ENCODE measurements around the gene MLLT6.

The MLLT6 gene

DNA sequence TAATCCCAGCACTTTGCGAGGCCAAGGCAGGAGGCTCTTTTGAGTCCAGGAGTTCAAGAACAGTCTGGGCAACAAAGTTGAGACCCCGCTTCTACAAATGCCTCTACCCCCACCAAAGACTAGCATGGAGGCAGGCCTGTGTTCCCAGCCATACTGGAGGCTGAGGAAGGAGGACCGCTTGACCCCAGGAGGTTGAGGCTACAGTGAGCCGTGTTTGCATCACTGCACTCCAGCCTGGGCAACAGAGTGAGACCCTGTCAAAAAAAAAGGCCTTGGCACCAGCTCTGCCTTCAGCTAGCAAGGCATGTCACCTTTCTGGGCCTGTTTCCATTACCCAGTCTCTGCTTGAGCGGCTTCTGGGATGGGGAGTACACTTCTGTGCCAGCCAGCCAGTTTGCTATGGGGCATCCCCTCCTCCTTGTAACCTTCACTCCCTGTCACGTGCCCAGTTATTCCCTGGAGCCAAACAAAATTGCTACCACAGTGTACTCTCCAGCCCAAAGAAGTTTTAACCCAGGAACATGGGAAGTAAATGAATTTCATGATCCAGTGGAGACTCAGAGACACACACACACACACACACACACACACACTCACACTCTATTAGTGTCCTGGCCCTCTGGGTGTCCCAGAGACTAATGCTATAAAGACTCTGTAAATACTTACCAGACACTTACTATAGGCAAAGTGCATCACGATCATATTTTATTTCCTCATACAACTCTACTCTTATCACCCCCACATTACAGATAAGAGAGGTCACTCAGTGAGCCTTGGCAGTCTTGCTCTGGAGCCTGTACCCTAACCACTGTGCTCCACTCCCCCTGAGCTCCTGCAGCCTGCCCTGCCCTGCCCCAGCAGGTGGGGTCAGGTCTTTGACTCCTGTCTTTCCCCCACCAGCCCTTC is 27.6 kb downstream of the MLLT6 start:
- Histone ChIP-seq H3K27ac (peak overlapping the region; percentile 66), H3K4me3 (no peak overlapping the region), H3K9ac (ENCODE audit: insufficient read length) (no peak overlapping the region), H3K36me3 (ENCODE audit: insufficient read depth, low read length) (peaks cover 25% of the 10 kb centered on the region), H3K9me3 (ENCODE audit: low read depth, low read length) (no peaks in the 10 kb centered on the region)
- no peak for DNase-seq (ENCODE audit: low read depth, low spot score)
- TF ChIP-seq POLR2AphosphoS5 (IDR thresholded peaks at IDR 0.05; ENCODE audit: borderline replicate concordance, low read depth, low read length) (no peak), FOXP2 (optimal IDR thresholded peaks at IDR 0.05; ENCODE audit: control extremely low read depth, extremely low read length, insufficient read depth) (no peak), EZH2 (IDR thresholded peaks at IDR 0.05) (no peak)

- peaks cover 32% of the 10 kb centered on the region for H3K36me3 ChIP-seq (ENCODE audit: insufficient read depth, low read length)
- DNase-seq (ENCODE audit: low read depth, low spot score): no peak
- H3K27ac ChIP-seq: no peak overlapping the region
- H3K4me3 ChIP-seq: no peak overlapping the region
- TF ChIP-seq EZH2 (IDR thresholded peaks at IDR 0.05): no peak
- no peak for TF ChIP-seq FOXP2 (optimal IDR thresholded peaks at IDR 0.05; ENCODE audit: control extremely low read depth, extremely low read length, insufficient read depth)
- no peak for TF ChIP-seq POLR2AphosphoS5 (IDR thresholded peaks at IDR 0.05; ENCODE audit: borderline replicate concordance, low read depth, low read length)
- H3K9me3 ChIP-seq (ENCODE audit: low read depth, low read length): no peaks in the 10 kb centered on the region
- no peak overlapping the region for H3K9ac ChIP-seq (ENCODE audit: insufficient read length)
These were observed 28.4 kb downstream of the MLLT6 start for GRCh38 chr17:38733282-38733981.

DNA sequence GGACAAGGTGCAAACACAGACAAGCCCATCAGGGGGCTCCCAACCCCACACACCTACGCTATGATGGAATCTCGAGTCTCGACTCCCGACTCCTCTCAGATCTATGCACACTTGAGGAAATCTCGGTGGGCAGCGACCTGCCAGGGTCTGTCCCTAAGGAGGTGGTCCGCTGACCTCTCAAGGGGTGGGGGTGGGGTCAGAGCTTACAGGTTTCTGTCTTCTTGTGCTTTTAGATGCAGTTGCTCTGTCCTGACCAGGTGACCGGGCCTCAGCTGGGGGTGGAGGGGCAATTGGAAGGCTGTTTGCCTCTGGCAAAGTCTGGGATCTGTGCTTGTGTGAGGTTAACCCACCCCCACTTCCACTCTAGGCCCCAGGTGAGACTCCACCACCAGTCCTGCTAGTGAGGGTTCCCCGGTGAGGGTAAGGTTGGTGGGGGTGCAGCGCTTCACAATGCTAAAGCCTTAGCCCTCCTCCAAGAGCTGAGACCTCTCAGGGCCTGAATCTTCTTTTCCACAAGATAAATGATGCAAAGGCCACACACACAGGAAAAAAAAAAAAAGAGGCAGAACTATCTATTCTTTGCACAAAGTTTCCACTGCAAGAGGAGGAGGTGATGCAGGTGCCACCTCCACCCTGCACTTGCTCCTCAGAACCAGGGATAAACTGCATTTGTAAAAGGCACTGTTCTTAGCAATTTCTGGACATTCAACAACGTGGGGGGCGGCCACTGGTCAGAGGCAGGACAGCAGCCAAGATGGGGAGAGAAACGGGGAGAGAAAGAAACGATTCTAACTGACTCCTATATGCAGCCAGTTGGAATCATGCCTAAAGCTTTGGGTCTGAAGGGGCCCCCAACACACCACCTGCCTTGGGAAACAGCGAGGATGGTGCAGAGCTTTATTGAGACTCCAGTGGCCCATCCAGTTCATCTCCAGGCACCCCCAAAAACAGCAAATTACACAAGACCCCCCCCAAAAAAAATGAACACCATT is 29.2 kb downstream of the MLLT6 start:
- no peak for TF ChIP-seq FOXP2 (optimal IDR thresholded peaks at IDR 0.05; ENCODE audit: control extremely low read depth, extremely low read length, insufficient read depth)
- no peak; the same call in 1 of the 2 replicates for TF ChIP-seq POLR2AphosphoS5 (IDR thresholded peaks at IDR 0.05; ENCODE audit: borderline replicate concordance, low read depth, low read length)
- no peak for TF ChIP-seq EZH2 (IDR thresholded peaks at IDR 0.05)
- Histone ChIP-seq H3K4me3 (no peak overlapping the region), H3K27ac (no peak overlapping the region), H3K9me3 (ENCODE audit: low read depth, low read length) (no peaks in the 10 kb centered on the region), H3K9ac (ENCODE audit: insufficient read length) (no peak overlapping the region), H3K36me3 (ENCODE audit: insufficient read depth, low read length) (peaks cover 40% of the 10 kb centered on the region)
- DNase-seq (ENCODE audit: low read depth, low spot score): no peak

DNA sequence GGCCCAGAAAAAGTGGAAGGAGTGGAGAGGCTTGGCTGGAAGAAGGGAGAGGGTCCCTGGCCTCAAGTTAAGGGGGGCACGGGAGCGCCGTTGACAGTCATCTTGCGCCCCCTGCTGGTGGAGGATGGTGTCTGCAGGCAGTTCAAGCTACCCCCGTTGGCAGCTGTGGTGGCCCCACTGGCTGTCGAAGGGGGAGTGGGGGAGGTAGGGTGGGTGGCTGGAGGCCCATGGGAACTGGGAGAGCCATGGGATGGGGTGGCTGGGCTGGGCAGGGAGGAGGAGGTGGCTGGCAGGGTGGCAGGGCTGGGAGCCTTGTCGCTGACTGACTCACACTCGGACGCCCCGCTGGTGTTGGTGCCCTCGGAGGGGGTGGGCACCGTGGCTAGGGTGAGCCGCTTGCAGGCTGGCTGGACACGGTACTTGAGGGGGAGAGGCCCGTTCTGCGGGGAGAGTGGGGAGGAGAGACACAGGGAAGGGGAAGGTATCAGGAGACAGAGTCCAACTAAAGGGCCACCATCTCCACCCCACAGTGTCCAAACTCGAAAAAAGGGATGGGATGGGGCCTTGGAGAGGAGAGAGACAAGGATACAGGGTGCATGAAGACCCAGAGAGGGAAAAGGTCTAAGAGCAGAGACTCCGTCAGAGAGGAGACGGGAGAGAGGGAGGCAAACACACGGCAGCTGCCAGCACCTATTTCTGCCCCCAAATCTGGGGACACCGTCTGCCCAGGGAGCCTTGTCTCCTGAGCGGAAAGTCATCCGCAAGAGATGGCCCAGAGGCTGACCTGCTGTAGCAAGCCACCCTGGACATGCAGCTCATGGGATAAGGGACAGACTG is 30.3 kb downstream of the MLLT6 start:
- DNase-seq (ENCODE audit: low read depth, low spot score): no peak
- Histone ChIP-seq H3K36me3 (ENCODE audit: insufficient read depth, low read length) (peaks cover 47% of the 10 kb centered on the region), H3K27ac (no peak overlapping the region), H3K9ac (ENCODE audit: insufficient read length) (no peak overlapping the region), H3K9me3 (ENCODE audit: low read depth, low read length) (no peaks in the 10 kb centered on the region), H3K4me3 (no peak overlapping the region)
- TF ChIP-seq FOXP2 (optimal IDR thresholded peaks at IDR 0.05; ENCODE audit: control extremely low read depth, extremely low read length, insufficient read depth) (no peak), EZH2 (IDR thresholded peaks at IDR 0.05) (no peak), POLR2AphosphoS5 (IDR thresholded peaks at IDR 0.05; ENCODE audit: borderline replicate concordance, low read depth, low read length) (no peak)

GRCh38 chr17:38738007-38738662 is 33.1 kb downstream of the MLLT6 start:
- no peak overlapping the region for H3K27ac ChIP-seq
- no peak for DNase-seq (ENCODE audit: low read depth, low spot score)
- H3K36me3 ChIP-seq (ENCODE audit: insufficient read depth, low read length): peaks cover 47% of the 10 kb centered on the region

GRCh38 chr17:38738686-38739085 is 33.6 kb downstream of the MLLT6 start:
- Histone ChIP-seq H3K9me3 (ENCODE audit: low read depth, low read length) (no peaks in the 10 kb centered on the region), H3K4me3 (no peak overlapping the region), H3K27ac (no peak overlapping the region), H3K9ac (ENCODE audit: insufficient read length) (no peak overlapping the region), H3K36me3 (ENCODE audit: insufficient read depth, low read length) (peaks cover 46% of the 10 kb centered on the region)
- no peak for TF ChIP-seq POLR2AphosphoS5 (IDR thresholded peaks at IDR 0.05; ENCODE audit: borderline replicate concordance, low read depth, low read length)
- TF ChIP-seq EZH2 (IDR thresholded peaks at IDR 0.05): no peak
- no peak for TF ChIP-seq FOXP2 (optimal IDR thresholded peaks at IDR 0.05; ENCODE audit: control extremely low read depth, extremely low read length, insufficient read depth)
- DNase-seq (ENCODE audit: low read depth, low spot score): no peak

More at GRCh38 chr17:38738007-38738662, 33.1 kb downstream of the MLLT6 start:
- TF ChIP-seq FOXP2 (optimal IDR thresholded peaks at IDR 0.05; ENCODE audit: control extremely low read depth, extremely low read length, insufficient read depth) (no peak), EZH2 (IDR thresholded peaks at IDR 0.05) (no peak), POLR2AphosphoS5 (IDR thresholded peaks at IDR 0.05; ENCODE audit: borderline replicate concordance, low read depth, low read length) (no peak)
- no peaks in the 10 kb centered on the region for H3K9me3 ChIP-seq (ENCODE audit: low read depth, low read length)
- no peak overlapping the region for H3K4me3 ChIP-seq
- H3K9ac ChIP-seq (ENCODE audit: insufficient read length): no peak overlapping the region

GRCh38 chr17:38739305-38739704 is 34.2 kb downstream of the MLLT6 start:
- TF ChIP-seq EZH2 (IDR thresholded peaks at IDR 0.05) (no peak), FOXP2 (optimal IDR thresholded peaks at IDR 0.05; ENCODE audit: control extremely low read depth, extremely low read length, insufficient read depth) (no peak), POLR2AphosphoS5 (IDR thresholded peaks at IDR 0.05; ENCODE audit: borderline replicate concordance, low read depth, low read length) (no peak)
- H3K27ac ChIP-seq: no peak overlapping the region
- peaks cover 40% of the 10 kb centered on the region for H3K36me3 ChIP-seq (ENCODE audit: insufficient read depth, low read length)
- no peak overlapping the region for H3K4me3 ChIP-seq
- H3K9me3 ChIP-seq (ENCODE audit: low read depth, low read length): no peaks in the 10 kb centered on the region
- no peak for DNase-seq (ENCODE audit: low read depth, low spot score)
- no peak overlapping the region for H3K9ac ChIP-seq (ENCODE audit: insufficient read length)

All from SK-N-MC (cell line).